Measurements from ENCODE around the gene MORC2. TPM values are rescaled to one million over a fixed set of nuclear protein-coding genes. Genes with fewer than 3 reads are reported as not detected.

MORC2 gene
- total and polyA plus RNA-seq, 2 of the 13 experiments (the other 11 are each of a cell fraction or from before 2014, with no cell fraction given) = 11.9 to 18.3 TPM

DNA sequence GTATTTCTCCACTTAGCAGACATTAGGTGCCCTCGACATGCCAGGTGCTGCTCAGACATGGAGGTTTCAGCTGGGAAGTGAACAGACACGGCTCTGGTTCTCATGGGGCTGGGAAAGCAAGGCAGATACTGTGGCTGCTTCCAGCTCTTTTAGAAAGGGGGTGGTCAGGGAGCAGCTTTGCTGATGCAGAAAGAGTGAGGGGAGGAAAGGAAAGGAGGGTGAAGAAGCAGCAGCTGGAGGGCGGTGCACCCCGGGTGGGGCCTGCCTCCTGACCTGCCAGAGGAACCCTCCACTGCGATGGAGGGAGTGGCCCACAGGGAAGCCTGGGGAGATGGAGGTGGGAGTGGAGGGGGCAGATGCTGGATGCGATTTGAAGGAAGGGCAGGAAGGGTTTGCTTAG, 76.8 kb downstream of the MORC2 start:
- peaks cover 9% of the 10 kb centered on the region for H3K4me1 ChIP-seq (ENCODE audit: insufficient read depth, low read length)
- no peak overlapping the region for H2AFZ ChIP-seq (ENCODE audit: low read length)
- no peak overlapping the region for H3K9ac ChIP-seq (ENCODE audit: insufficient read depth, low read depth, low read length)
- H3K36me3 ChIP-seq (replicated peaks in 1 of 2; ENCODE audit: control insufficient read depth in 1 of 2, insufficient read depth in 2 of 2, low read length in 2 of 2) = peaks cover 7 to 14% of the 10 kb centered on the region in 2 experiments; a peak in 4 of 5 replicates
- no peaks in the 10 kb centered on the region for H4K20me1 ChIP-seq (ENCODE audit: insufficient read depth, low read length)
- CTCF ChIA-PET (ENCODE audit: low intra/inter-chr PET ratio, low total read pairs) = no interaction called here
- intact Hi-C loops (cut with micrococcal nuclease; ENCODE audit: unreplicated experiment) = no loop called here
- no peaks in the 10 kb centered on the region for H3K27me3 ChIP-seq (ENCODE audit: control insufficient read depth in 1 of 2, insufficient read depth in 2 of 2, low read length in 2 of 2)
- 91% methylated on average over 6 of the region's 6 CpGs for WGBS (ENCODE audit: low lambda C conversion rate)
- in situ Hi-C loops (cut with HindIII; ENCODE audit: extremely low pct_ligation_motif_present, low pct_unique_long_range_greater_than_20kb) = loop anchor here (10.0 kb wide), 1 partner anchor 127 kb away; no protein-coding TSS in a partner anchor
- no peak for TF ChIP-seq TEAD2 (CRISPR knock-in tag; IDR thresholded peaks at IDR 0.05)
- no peak for TF ChIP-seq FOXA1 (IDR thresholded peaks at IDR 0.05)
- TF ChIP-seq FOXA1 (CRISPR knock-in tag; IDR thresholded peaks at IDR 0.05) = no peak
- no peak for TF ChIP-seq RARA (CRISPR knock-in tag; IDR thresholded peaks at IDR 0.05)
- TF ChIP-seq ZFP62 (CRISPR knock-in tag; IDR thresholded peaks at IDR 0.05) = no peak
- TF ChIP-seq PRDM4 (CRISPR knock-in tag; IDR thresholded peaks at IDR 0.05; ENCODE audit: borderline replicate concordance) = no peak
- POLR2A ChIA-PET = interaction anchor here (2.6 kb wide), 1 partner anchor 10 kb away, joined by 7 read pairs; no protein-coding TSS in a partner anchor
- no peak for FAIRE-seq
- H3K4me2 ChIP-seq (ENCODE audit: low read depth, low read length) = no peak overlapping the region
- H3K79me2 ChIP-seq (ENCODE audit: insufficient read depth, low read length) = no peaks in the 10 kb centered on the region
- ATAC-seq = no peak
- DNase-seq (ENCODE audit: low spot score) = no peak
- no TSS peak for BruUV-seq (replicated peaks)
- H3K27ac ChIP-seq (ENCODE audit: extremely low read length, insufficient read depth, low read length) = no peak overlapping the region
- no peaks in the 10 kb centered on the region for H3K9me3 ChIP-seq (ENCODE audit: low read length)
- H3K4me3 ChIP-seq (replicated peaks in 1 of 3; ENCODE audit: insufficient read depth in 1 of 3, low read depth in 2 of 3, low read length in 3 of 3) = no peak overlapping the region

GRCh38 chr22:30891443-30891755, 77.2 kb downstream of the MORC2 start:
- POLR2A ChIA-PET = interaction anchor here (2.6 kb wide), 1 partner anchor 10 kb away, joined by 7 read pairs; no protein-coding TSS in a partner anchor
- H3K36me3 ChIP-seq (replicated peaks in 1 of 2; ENCODE audit: control insufficient read depth in 1 of 2, insufficient read depth in 2 of 2, low read length in 2 of 2) = peaks cover 7 to 14% of the 10 kb centered on the region in 2 experiments; a peak in 4 of 5 replicates
- intact Hi-C loops (cut with micrococcal nuclease; ENCODE audit: unreplicated experiment) = no loop called here
- H3K27me3 ChIP-seq (ENCODE audit: control insufficient read depth in 1 of 2, insufficient read depth in 2 of 2, low read length in 2 of 2) = no peaks in the 10 kb centered on the region
- H4K20me1 ChIP-seq (ENCODE audit: insufficient read depth, low read length) = no peaks in the 10 kb centered on the region
- H3K79me2 ChIP-seq (ENCODE audit: insufficient read depth, low read length) = no peaks in the 10 kb centered on the region
- no peak overlapping the region for H3K27ac ChIP-seq (ENCODE audit: extremely low read length, insufficient read depth, low read length)
- no peaks in the 10 kb centered on the region for H3K9me3 ChIP-seq (ENCODE audit: low read length)
- no peak overlapping the region for H3K9ac ChIP-seq (ENCODE audit: insufficient read depth, low read depth, low read length)
- FAIRE-seq (no peak), ATAC-seq (no peak), DNase-seq (ENCODE audit: low spot score) (no peak)
- CTCF ChIA-PET (ENCODE audit: low intra/inter-chr PET ratio, low total read pairs) = interaction anchor here (1.7 kb wide), 1 partner anchor 128 kb away, joined by 20 read pairs; no protein-coding TSS in a partner anchor
- 76% methylated on average over 5 of the region's 8 CpGs for WGBS (ENCODE audit: low lambda C conversion rate)
- no peak overlapping the region for H3K4me2 ChIP-seq (ENCODE audit: low read depth, low read length)
- no peak overlapping the region for H2AFZ ChIP-seq (ENCODE audit: low read length)
- in situ Hi-C loops (cut with HindIII; ENCODE audit: extremely low pct_ligation_motif_present, low pct_unique_long_range_greater_than_20kb) = loop anchor here (10.0 kb wide), 1 partner anchor 127 kb away; no protein-coding TSS in a partner anchor
- H3K4me1 ChIP-seq (ENCODE audit: insufficient read depth, low read length) = peaks cover 9% of the 10 kb centered on the region
- no peak overlapping the region for H3K4me3 ChIP-seq (replicated peaks in 1 of 3; ENCODE audit: insufficient read depth in 1 of 3, low read depth in 2 of 3, low read length in 3 of 3)
- no TSS peak for BruUV-seq (replicated peaks)
- TF ChIP-seq SRY (CRISPR knock-in tag; IDR thresholded peaks at IDR 0.05) (no peak), PATZ1 (CRISPR knock-in tag; IDR thresholded peaks at IDR 0.05) (no peak), ETV6 (CRISPR knock-in tag; conservative IDR thresholded peaks at IDR 0.05) (no peak), SIN3B (IDR thresholded peaks at IDR 0.05; ENCODE audit: low read length) (no peak), SKI (IDR thresholded peaks at IDR 0.05; ENCODE audit: partially characterized antibody) (no peak), SP140L (CRISPR knock-in tag; IDR thresholded peaks at IDR 0.05; ENCODE audit: borderline replicate concordance) (no peak)
- TF ChIP-seq, protein P1, sequence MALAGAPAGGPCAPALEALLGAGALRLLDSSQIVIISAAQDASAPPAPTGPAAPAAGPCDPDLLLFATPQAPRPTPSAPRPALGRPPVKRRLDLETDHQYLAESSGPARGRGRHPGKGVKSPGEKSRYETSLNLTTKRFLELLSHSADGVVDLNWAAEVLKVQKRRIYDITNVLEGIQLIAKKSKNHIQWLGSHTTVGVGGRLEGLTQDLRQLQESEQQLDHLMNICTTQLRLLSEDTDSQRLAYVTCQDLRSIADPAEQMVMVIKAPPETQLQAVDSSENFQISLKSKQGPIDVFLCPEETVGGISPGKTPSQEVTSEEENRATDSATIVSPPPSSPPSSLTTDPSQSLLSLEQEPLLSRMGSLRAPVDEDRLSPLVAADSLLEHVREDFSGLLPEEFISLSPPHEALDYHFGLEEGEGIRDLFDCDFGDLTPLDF (CRISPR knock-in tag; IDR thresholded peaks at IDR 0.05) = no peak

Measured in HepG2 (cell line).